ENCODE measurements around the gene ICAM1.

GRCh38 chr19:10270616-10271394 lies at the start of gene ICAM1:
- TF ChIP-seq POLR2A (IDR thresholded peaks at IDR 0.05), result peak; percentile 40
- peak in 2 of 3 donors; percentile 6 to 14 for TF ChIP-seq CTCF (IDR thresholded peaks at IDR 0.05)
- peak; percentile 56 for TF ChIP-seq EP300 (IDR thresholded peaks at IDR 0.05)

All from ovary (tissue), 3 donors.